Measurements from ENCODE around the gene RFX3. TPM values are rescaled to one million over a fixed set of nuclear protein-coding genes. Genes with fewer than 3 reads are reported as not detected.

The RFX3 gene
- total and polyA plus RNA-seq, 4 donors = 0.30 to 4.6 (median 1.5) TPM

- Histone ChIP-seq H3K4me3 (ENCODE audit: low read depth in 1 of 3, low read length in 3 of 3) (no peak overlapping the region), H3K27me3 (ENCODE audit: control insufficient read depth in 4 of 4, insufficient read depth in 4 of 4, low read length in 3 of 4) (peaks cover 0 to 1% (median 0%) of the 10 kb centered on the region in 4 donors), H3K4me1 (ENCODE audit: control insufficient read depth in 4 of 4, insufficient read depth in 4 of 4, low read length in 3 of 4) (peaks cover 4 to 10% (median 7%) of the 10 kb centered on the region in 4 donors), H3K9ac (ENCODE audit: low read depth in 1 of 2, low read length in 2 of 2) (no peak overlapping the region), H3K27ac (ENCODE audit: low read depth in 1 of 2, low read length in 2 of 2) (no peak overlapping the region), H3K36me3 (ENCODE audit: control insufficient read depth in 4 of 4, insufficient read depth in 3 of 4, low read depth in 1 of 4, low read length in 3 of 4) (no peaks in the 10 kb centered on the region), H3K9me3 (ENCODE audit: control insufficient read depth in 4 of 4, low read length in 3 of 4) (no peaks in the 10 kb centered on the region)
- DNase-seq (ENCODE audit: low spot score) = no peak
- TF ChIP-seq SP1 (IDR thresholded peaks at IDR 0.05) = no peak
- TF ChIP-seq NR2F2 (IDR thresholded peaks at IDR 0.05) = no peak
- no peak for TF ChIP-seq ZBTB33 (IDR thresholded peaks at IDR 0.05)
- TF ChIP-seq EGR1 (IDR thresholded peaks at IDR 0.05; ENCODE audit: low read depth in 2 of 2) = no peak
- no peak for TF ChIP-seq HNF4A (conservative IDR thresholded peaks at IDR 0.05)
- no peak for TF ChIP-seq JUND (IDR thresholded peaks at IDR 0.05)
- TF ChIP-seq RXRA (IDR thresholded peaks at IDR 0.05) = no peak
- TF ChIP-seq CTCF (IDR thresholded peaks at IDR 0.05; ENCODE audit: low read depth, low read length, missing input control) = no peak
- WGBS = 26% methylated on average over 19 of the region's 19 CpGs
These were observed 345.1 kb downstream of the RFX3 start for GRCh38 chr9:3180696-3181048.

- Histone ChIP-seq H3K9ac (ENCODE audit: low read depth in 1 of 2, low read length in 2 of 2) (no peak overlapping the region), H3K36me3 (ENCODE audit: control insufficient read depth in 4 of 4, insufficient read depth in 3 of 4, low read depth in 1 of 4, low read length in 3 of 4) (no peaks in the 10 kb centered on the region), H3K27ac (ENCODE audit: low read depth in 1 of 2, low read length in 2 of 2) (no peak overlapping the region), H3K4me3 (ENCODE audit: low read depth in 1 of 3, low read length in 3 of 3) (no peak overlapping the region), H3K4me1 (ENCODE audit: control insufficient read depth in 4 of 4, insufficient read depth in 4 of 4, low read length in 3 of 4) (peaks cover 4 to 10% (median 7%) of the 10 kb centered on the region in 4 donors), H3K27me3 (ENCODE audit: control insufficient read depth in 4 of 4, insufficient read depth in 4 of 4, low read length in 3 of 4) (no peaks in the 10 kb centered on the region), H3K9me3 (ENCODE audit: control insufficient read depth in 4 of 4, low read length in 3 of 4) (no peaks in the 10 kb centered on the region)
- 82% methylated on average over 4 of the region's 4 CpGs for WGBS
- DNase-seq (ENCODE audit: low spot score) = no peak
- TF ChIP-seq ATF3 (IDR thresholded peaks at IDR 0.05) = no peak
- TF ChIP-seq FOXA1 (IDR thresholded peaks at IDR 0.05) = no peak
- no peak for TF ChIP-seq RAD21 (IDR thresholded peaks at IDR 0.05)
- no peak for TF ChIP-seq CTCF (IDR thresholded peaks at IDR 0.05; ENCODE audit: low read depth, low read length, missing input control)
- TF ChIP-seq JUND (IDR thresholded peaks at IDR 0.05) = no peak
- TF ChIP-seq TAF1 (conservative IDR thresholded peaks at IDR 0.05) = no peak
- TF ChIP-seq EGR1 (IDR thresholded peaks at IDR 0.05; ENCODE audit: low read depth in 2 of 2) = no peak
- TF ChIP-seq GABPA (IDR thresholded peaks at IDR 0.05 in 1 of 2, conservative IDR thresholded peaks at IDR 0.05 in 1 of 2) = no peak
- no peak for TF ChIP-seq ZBTB33 (IDR thresholded peaks at IDR 0.05)
- no peak for TF ChIP-seq MAX (IDR thresholded peaks at IDR 0.05)
These were observed 346.1 kb downstream of the RFX3 start for GRCh38 chr9:3179711-3180110.

Measured in liver (tissue), 9 donors.